Fibroblast of gingiva (primary cell): ENCODE measurements around the gene SMIM23.
"Not testable (repeated sequence)": the region's sequence is repeated elsewhere in the genome, so short reads cannot be mapped to it uniquely, and the experiment has no call there.

Source experiments
- DNase-seq: peaks from one replicate; pipeline ENCODE4 v3.0.0-alpha.2; 2011; ENCODE audit warnings: low read depth

SMIM23 gene

DNA sequence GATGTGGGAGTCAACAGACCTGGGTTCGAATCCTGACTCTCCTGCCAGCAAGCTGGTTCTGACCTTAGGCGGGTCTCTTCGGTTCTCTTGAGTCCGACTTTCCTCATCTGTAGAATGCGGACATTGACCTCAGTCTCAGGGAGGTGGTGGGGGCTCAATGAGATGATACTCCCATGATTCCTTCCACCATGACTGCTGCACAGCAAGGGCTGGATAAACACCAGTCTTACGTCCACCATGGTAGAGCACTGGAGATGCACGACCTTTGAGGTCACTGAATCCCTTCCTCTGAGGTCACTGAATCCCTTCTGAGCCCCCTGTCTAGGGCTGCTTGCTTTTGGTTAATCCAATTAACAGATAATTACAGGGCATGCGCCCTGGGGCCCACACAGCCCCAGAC is 12.5 kb upstream of the SMIM23 start:
- DNase-seq: no peak

GRCh38 chr5:171774418-171774817 is 11.2 kb upstream of the SMIM23 start:
- DNase-seq: no peak

GRCh38 chr5:171776213-171776612 is 9.4 kb upstream of the SMIM23 start:
- no peak for DNase-seq

- peak; percentile 19 for DNase-seq
Observed at GRCh38 chr5:171776770-171777759, 8.6 kb upstream of the SMIM23 start.

- DNase-seq: not testable (repeated sequence)
Observed at GRCh38 chr5:171781744-171782143, 3.9 kb upstream of the SMIM23 start.

GRCh38 chr5:171782332-171782966 is 3.2 kb upstream of the SMIM23 start:
- DNase-seq: no peak

DNA sequence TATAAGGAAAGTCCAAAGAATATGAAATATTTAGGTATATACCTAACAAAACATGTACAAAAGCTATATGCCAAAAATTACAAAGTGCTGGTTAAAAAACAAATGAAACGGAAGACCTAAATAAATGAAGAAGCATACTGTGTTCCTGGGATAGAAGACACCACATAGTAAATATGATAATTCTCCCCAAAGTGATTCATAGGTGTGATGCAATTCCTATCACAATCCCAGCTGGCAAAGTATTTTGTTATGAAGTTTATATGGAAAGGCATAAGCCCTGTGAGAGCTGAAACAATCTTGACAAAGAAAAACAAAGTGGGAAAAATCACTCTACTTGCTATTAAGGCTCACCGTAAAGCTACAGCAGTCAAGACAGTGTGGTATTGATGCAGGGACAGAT is 2.6 kb upstream of the SMIM23 start:
- DNase-seq: peak; percentile 51

- no peak for DNase-seq
Observed at GRCh38 chr5:171789353-171789752, 3.7 kb downstream of the SMIM23 start.

DNA sequence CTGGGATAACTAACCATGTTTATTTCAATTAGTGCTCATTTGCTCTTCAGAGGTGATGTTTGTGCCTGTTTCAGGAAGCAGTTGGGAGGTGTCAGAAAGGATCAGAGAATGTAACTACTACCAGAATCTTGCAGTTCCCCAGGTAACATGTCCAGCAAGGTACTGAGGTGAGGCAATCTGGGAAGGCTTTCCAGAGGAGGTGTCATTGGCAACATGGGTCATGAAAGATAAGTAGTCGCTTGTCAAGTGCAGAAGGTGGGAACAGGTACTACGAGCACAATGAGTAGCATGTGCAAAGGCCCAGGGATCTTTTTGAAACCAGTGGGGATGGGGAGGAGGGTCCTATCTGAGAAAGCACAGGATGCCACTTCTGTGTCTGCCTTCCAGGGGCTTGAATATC is 4.8 kb downstream of the SMIM23 start:
- no peak for DNase-seq

DNA sequence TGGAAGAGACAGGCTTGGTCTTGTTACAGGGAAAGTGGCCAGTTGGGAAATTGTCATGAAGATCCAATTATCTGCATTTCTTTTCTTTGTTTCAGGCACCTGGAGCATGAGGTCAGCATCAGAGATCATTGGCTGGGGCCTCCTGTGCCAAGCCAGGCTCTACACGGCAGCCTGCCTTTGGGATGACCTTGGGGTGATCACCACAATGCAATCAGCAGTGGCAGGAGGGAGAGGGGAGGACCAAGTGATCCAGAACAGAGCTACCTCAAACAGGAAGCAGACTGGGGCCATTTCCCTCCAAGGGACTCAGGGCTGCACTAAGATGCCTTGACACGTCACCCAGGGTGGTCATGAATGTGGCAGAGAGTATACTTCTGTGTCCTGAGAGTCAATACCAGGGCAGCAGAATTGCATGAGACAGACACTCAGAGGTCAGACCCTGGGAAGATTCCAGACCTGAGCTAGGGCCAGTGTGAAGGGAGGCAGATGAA is 8.9 kb downstream of the SMIM23 start:
- DNase-seq: no peak

DNA sequence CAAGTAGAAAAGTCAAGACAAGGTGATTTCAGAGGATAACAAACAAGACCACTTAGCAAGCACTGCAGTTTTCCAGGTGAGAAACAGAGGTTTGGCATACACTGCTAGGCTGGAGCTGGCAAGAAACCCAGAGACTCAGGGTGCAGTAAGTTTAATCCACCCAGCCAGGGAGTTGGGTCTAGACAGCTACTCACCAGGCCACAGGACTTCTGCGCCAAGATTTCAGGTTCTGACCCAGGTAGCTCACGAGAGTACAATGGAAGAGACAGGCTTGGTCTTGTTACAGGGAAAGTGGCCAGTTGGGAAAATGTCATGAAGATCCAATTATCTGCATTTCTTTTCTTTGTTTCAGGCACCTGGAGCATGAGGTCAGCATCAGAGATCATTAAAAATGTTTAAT is 9.8 kb downstream of the SMIM23 start:
- no peak for DNase-seq

- DNase-seq: no peak
Observed at GRCh38 chr5:171796436-171796835, 10.8 kb downstream of the SMIM23 start.

- no peak for DNase-seq
Observed at GRCh38 chr5:171797543-171797942, 11.9 kb downstream of the SMIM23 start.

DNA sequence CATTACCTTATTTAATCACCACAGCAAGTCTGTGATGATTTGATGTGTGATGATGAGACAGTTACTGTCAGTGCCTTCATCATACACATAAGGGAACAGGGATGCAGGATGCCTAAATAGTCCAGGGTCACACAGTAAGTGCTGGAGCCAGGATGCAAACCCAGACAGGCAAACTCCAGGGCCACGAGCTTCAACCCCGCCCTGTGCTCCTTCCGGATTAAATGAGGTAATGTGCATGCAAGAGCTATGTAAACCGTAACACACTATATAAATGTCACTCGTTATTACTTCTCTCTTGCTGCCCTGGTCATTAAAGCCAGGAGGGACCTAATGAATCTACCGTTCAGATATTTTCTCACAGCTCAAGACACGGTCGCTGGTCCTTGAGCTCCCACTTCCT is 12.8 kb downstream of the SMIM23 start:
- no peak for DNase-seq

- no peak for DNase-seq
Observed at GRCh38 chr5:171801839-171802238, 16.2 kb downstream of the SMIM23 start.

- DNase-seq: no peak
Observed at GRCh38 chr5:171805746-171806145, 20.1 kb downstream of the SMIM23 start.

DNA sequence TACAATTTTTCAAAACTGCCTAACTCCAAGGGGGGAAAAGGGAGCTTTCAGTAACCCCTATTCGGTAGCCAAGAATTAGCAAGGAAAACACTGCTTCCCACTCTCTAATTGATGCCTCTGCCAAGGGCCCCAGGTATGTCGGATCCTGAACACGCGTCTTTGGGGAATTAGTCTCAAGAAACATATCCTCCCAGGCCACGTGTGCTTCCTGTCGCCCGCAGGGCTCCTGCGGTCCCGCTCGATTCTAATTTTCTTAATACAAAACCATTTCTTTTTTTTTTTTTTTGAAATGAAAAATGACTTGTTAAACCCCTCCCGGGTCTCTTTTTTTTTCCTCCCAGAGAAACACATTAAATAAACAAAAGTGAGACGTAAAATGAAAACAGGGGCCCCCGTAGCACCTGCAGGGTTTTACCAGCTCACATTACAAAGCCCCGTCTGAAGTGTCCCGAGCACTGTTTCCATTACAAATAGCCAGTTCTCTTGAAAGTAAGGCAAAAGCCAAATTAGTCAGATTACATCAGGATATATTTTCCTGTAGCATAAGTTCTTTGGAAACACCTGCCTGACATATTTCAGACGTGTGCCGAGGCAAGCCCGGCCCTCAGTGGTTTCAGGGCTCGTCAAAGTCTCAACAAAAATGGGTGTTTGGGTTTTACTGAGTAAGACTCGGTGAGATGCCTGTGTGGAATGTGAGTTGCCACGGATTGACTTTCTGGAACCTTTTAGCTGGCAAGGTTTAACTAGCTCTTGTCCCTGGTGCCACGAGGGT is 21.5 kb downstream of the SMIM23 start:
- DNase-seq: no peak

- no peak for DNase-seq
Observed at GRCh38 chr5:171808453-171808852, 22.8 kb downstream of the SMIM23 start.

DNA sequence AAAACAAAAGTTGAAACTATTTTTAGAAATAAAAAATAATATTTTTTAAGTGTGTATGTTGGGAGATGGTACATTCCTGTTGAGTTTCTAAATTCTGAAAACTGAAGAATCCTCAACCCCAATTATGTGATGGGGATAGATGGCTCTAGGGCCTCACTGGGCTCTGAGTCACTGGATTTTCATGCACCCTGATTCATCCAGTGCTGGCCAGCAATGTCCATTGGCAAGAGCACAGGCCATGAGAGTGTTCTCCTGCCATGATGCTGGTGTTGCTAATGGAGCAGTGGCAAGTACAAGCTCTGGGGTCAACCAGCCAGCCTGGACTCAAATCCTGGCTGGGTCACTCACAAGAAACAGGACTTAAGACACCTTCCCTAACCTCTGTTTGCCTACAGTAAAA is 23.3 kb downstream of the SMIM23 start:
- peak; percentile 56 for DNase-seq

DNA sequence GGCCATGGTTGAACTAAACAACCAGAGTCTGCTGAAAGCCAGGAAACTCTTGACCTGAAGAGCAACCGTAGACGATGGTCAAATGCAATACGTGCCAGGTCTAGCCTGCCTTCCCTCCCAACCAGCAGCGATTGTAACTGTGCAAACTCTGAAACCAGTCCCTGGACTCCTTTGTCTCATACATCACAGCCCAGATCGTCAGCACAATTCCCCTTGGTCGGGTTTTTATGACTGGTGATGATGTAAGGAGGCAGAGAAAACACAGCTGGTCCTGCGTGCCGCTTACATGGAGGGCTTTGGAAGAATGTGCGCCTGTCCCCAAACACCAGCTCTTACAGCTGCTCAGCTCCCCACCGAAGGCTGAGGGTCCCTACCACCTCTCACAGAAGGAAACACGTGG is 24.6 kb downstream of the SMIM23 start:
- DNase-seq: no peak

GRCh38 chr5:171813270-171813669 is 27.7 kb downstream of the SMIM23 start:
- no peak for DNase-seq

GRCh38 chr5:171813813-171814490 is 28.3 kb downstream of the SMIM23 start:
- DNase-seq: no peak
